Activated CD4-positive, alpha-beta T cell treated with anti-CD3 and anti-CD28 coated beads, Interleukin-2, amount 10 ng/mL, durations not matched to agents 7 days and 5 days (primary cell): ENCODE measurements around the gene SNPH. TPM values are rescaled to one million over a fixed set of nuclear protein-coding genes. Genes with fewer than 3 reads are reported as not detected.
A peak's percentile ranks its signal among the peaks of the same experiment; 100 is the strongest.

Source experiments
- CTCF ChIA-PET: fragments of 350-600 bp; sonication (Branson Sonifier 250); formaldehyde crosslinking; loops from one replicate; lab custom pipeline; 2021; ENCODE audit warnings: antibody characterized with exemption; lab: Charles Lee
- POLR2A ChIA-PET: fragments of 350-600 bp; sonication (Branson Sonifier 250); formaldehyde crosslinking; loops from one replicate; lab custom pipeline; 2021; ENCODE audit warnings: antibody characterized with exemption; lab: Charles Lee
- DNase-seq: peaks from one replicate; pipeline ENCODE4 v3.0.0-alpha.2; 2020
- H3K27ac Mint-ChIP-seq: one replicate; pipeline ENCODE4 v1.8.0; 2021; ENCODE audit warnings: mild to moderate bottlenecking, moderate library complexity, mixed read lengths
- H3K27me3 Mint-ChIP-seq: one replicate; pipeline ENCODE4 v1.8.0; 2021; ENCODE audit warnings: mixed read lengths
- H3K36me3 Mint-ChIP-seq: one replicate; pipeline ENCODE4 v1.8.0; 2021; ENCODE audit warnings: low read depth, mixed read lengths
- H3K4me1 Mint-ChIP-seq: one replicate; pipeline ENCODE4 v1.8.0; 2021; ENCODE audit warnings: mixed read lengths
- H3K4me3 Mint-ChIP-seq: one replicate; pipeline ENCODE4 v1.8.0; 2021; ENCODE audit warnings: mild to moderate bottlenecking, moderate library complexity, mixed read lengths
- H3K9me3 Mint-ChIP-seq: one replicate; pipeline ENCODE4 v1.8.0; 2021; ENCODE audit warnings: mixed read lengths
- total RNA-seq, 2 experiments: library from RNA; stranded (reverse); gene quantifications; one replicate each; pipeline ENCODE4 v1.2.3, GENCODE V29; 2021

SNPH gene
- total RNA-seq, 2 experiments from 2014 or later, result 7.3 to 8.4 TPM

- no peaks in the 10 kb centered on the region for H3K27me3 Mint-ChIP-seq
These were observed 15.4 kb downstream of the SNPH start for GRCh38 chr20:1281279-1282057.

GRCh38 chr20:1282966-1283365 is 16.9 kb downstream of the SNPH start:
- Mint-ChIP-seq H3K4me1 (peaks cover 40% of the 10 kb centered on the region), H3K4me3 (no peak overlapping the region), H3K27me3 (no peaks in the 10 kb centered on the region), H3K27ac (no peak overlapping the region), H3K9me3 (no peaks in the 10 kb centered on the region), H3K36me3 (peaks cover 7% of the 10 kb centered on the region)
- DNase-seq, result no peak
- CTCF ChIA-PET, result interaction anchor here (1.0 to 2.0 kb wide), 4 partner anchors 10 to 41 kb away, joined by 3 to 5 read pairs (median 4); no protein-coding TSS in a partner anchor
- POLR2A ChIA-PET, result no interaction called here

More at GRCh38 chr20:1281279-1282057, 15.4 kb downstream of the SNPH start:
- Mint-ChIP-seq H3K27ac (no peak overlapping the region), H3K9me3 (no peaks in the 10 kb centered on the region), H3K36me3 (peaks cover 2% of the 10 kb centered on the region), H3K4me3 (no peak overlapping the region), H3K4me1 (peaks cover 25% of the 10 kb centered on the region)
- DNase-seq, result no peak
- CTCF ChIA-PET, result interaction anchor here (0.6 to 2.0 kb wide), 4 partner anchors 9 to 123 kb away, joined by 3 to 7 read pairs (median 5); no protein-coding TSS in a partner anchor
- POLR2A ChIA-PET, result interaction anchor here (0.6 kb wide), 1 partner anchor 720 kb away, joined by 3 read pairs; no protein-coding TSS in a partner anchor

GRCh38 chr20:1283522-1284510 is 17.7 kb downstream of the SNPH start:
- POLR2A ChIA-PET, result no interaction called here
- peaks cover 44% of the 10 kb centered on the region for H3K4me1 Mint-ChIP-seq

GRCh38 chr20:1286267-1287024 is 20.4 kb downstream of the SNPH start:
- CTCF ChIA-PET, result interaction anchor here (0.6 to 0.9 kb wide), 4 partner anchors 11 to 443 kb away, joined by 3 to 5 read pairs (median 3); no protein-coding TSS in a partner anchor
- POLR2A ChIA-PET, result no interaction called here
- Mint-ChIP-seq H3K4me3 (peak overlapping the region; percentile 66), H3K36me3 (peaks cover 13% of the 10 kb centered on the region), H3K27me3 (no peaks in the 10 kb centered on the region), H3K4me1 (peaks cover 47% of the 10 kb centered on the region), H3K9me3 (no peaks in the 10 kb centered on the region), H3K27ac (peak overlapping the region; percentile 93)
- peak; percentile 64 for DNase-seq

More at GRCh38 chr20:1283522-1284510, 17.7 kb downstream of the SNPH start:
- no peaks in the 10 kb centered on the region for H3K27me3 Mint-ChIP-seq
- no peak overlapping the region for H3K4me3 Mint-ChIP-seq
- no peak for DNase-seq
- peaks cover 11% of the 10 kb centered on the region for H3K36me3 Mint-ChIP-seq
- CTCF ChIA-PET, result interaction anchor here (1.0 to 2.0 kb wide), 5 partner anchors 11 to 42 kb away, joined by 3 to 5 read pairs (median 3); no protein-coding TSS in a partner anchor
- H3K27ac Mint-ChIP-seq, result no peak overlapping the region
- no peaks in the 10 kb centered on the region for H3K9me3 Mint-ChIP-seq

GRCh38 chr20:1287306-1287705 is 21.2 kb downstream of the SNPH start:
- H3K36me3 Mint-ChIP-seq, result peaks cover 15% of the 10 kb centered on the region
- peak; percentile 42 for DNase-seq
- H3K4me3 Mint-ChIP-seq, result peak overlapping the region; percentile 66
- H3K27me3 Mint-ChIP-seq, result no peaks in the 10 kb centered on the region
- peak overlapping the region; percentile 93 for H3K27ac Mint-ChIP-seq
- CTCF ChIA-PET, result interaction anchor here (0.6 to 0.9 kb wide), 3 partner anchors 12 to 73 kb away, joined by 3 to 5 read pairs (median 3); no protein-coding TSS in a partner anchor
- POLR2A ChIA-PET, result no interaction called here
- H3K9me3 Mint-ChIP-seq, result no peaks in the 10 kb centered on the region
- peaks cover 45% of the 10 kb centered on the region for H3K4me1 Mint-ChIP-seq

GRCh38 chr20:1287787-1288569 is 21.9 kb downstream of the SNPH start:
- DNase-seq, result no peak
- ChIA-PET POLR2A (no interaction called here), CTCF (interaction anchor here (0.8 kb wide), 1 partner anchor 12 kb away, joined by 3 read pairs; no protein-coding TSS in a partner anchor)
- Mint-ChIP-seq H3K27ac (peak overlapping the region; percentile 93), H3K4me1 (peaks cover 42% of the 10 kb centered on the region), H3K36me3 (peaks cover 15% of the 10 kb centered on the region), H3K27me3 (no peaks in the 10 kb centered on the region), H3K4me3 (no peak overlapping the region), H3K9me3 (no peaks in the 10 kb centered on the region)

GRCh38 chr20:1291191-1291741 is 25.2 kb downstream of the SNPH start:
- CTCF ChIA-PET, result interaction anchor here (0.9 to 1.0 kb wide), 2 partner anchors 10 to 16 kb away, joined by 3 to 7 read pairs; no protein-coding TSS in a partner anchor
- Mint-ChIP-seq H3K4me3 (no peak overlapping the region), H3K27me3 (no peaks in the 10 kb centered on the region), H3K36me3 (peaks cover 13% of the 10 kb centered on the region), H3K27ac (no peak overlapping the region), H3K4me1 (peaks cover 29% of the 10 kb centered on the region), H3K9me3 (no peaks in the 10 kb centered on the region)
- no peak for DNase-seq
- POLR2A ChIA-PET, result interaction anchor here (0.5 kb wide), 1 partner anchor 36 kb away, joined by 4 read pairs; no protein-coding TSS in a partner anchor

GRCh38 chr20:1292620-1293019 is 26.5 kb downstream of the SNPH start:
- Mint-ChIP-seq H3K36me3 (peaks cover 8% of the 10 kb centered on the region), H3K4me3 (no peak overlapping the region), H3K9me3 (no peaks in the 10 kb centered on the region), H3K27me3 (no peaks in the 10 kb centered on the region), H3K27ac (no peak overlapping the region), H3K4me1 (peaks cover 16% of the 10 kb centered on the region)
- no peak for DNase-seq
- ChIA-PET CTCF (interaction anchor here (1.1 kb wide), 1 partner anchor 20 kb away, joined by 4 read pairs; no protein-coding TSS in a partner anchor), POLR2A (no interaction called here)

- Mint-ChIP-seq H3K27ac (no peak overlapping the region), H3K9me3 (no peaks in the 10 kb centered on the region)
These were observed 27.7 kb downstream of the SNPH start for GRCh38 chr20:1293641-1294379.

GRCh38 chr20:1294497-1294896 is 28.4 kb downstream of the SNPH start:
- Mint-ChIP-seq H3K9me3 (no peaks in the 10 kb centered on the region), H3K4me1 (peaks cover 18% of the 10 kb centered on the region), H3K36me3 (peaks cover 8% of the 10 kb centered on the region), H3K27me3 (no peaks in the 10 kb centered on the region), H3K27ac (no peak overlapping the region), H3K4me3 (no peak overlapping the region)
- ChIA-PET CTCF (no interaction called here), POLR2A (no interaction called here)
- DNase-seq, result no peak

More at GRCh38 chr20:1293641-1294379, 27.7 kb downstream of the SNPH start:
- peaks cover 11% of the 10 kb centered on the region for H3K4me1 Mint-ChIP-seq
- POLR2A ChIA-PET, result no interaction called here
- H3K4me3 Mint-ChIP-seq, result no peak overlapping the region
- CTCF ChIA-PET, result interaction anchor here (0.8 kb wide), 1 partner anchor 14 kb away, joined by 3 read pairs; no protein-coding TSS in a partner anchor
- H3K36me3 Mint-ChIP-seq, result peaks cover 5% of the 10 kb centered on the region
- DNase-seq, result no peak
- no peaks in the 10 kb centered on the region for H3K27me3 Mint-ChIP-seq
